LNCaP clone FGC (cell line): ENCODE data around the gene SPIN1.
"Not testable (repeated sequence)": the region's sequence is repeated elsewhere in the genome, so short reads cannot be mapped to it uniquely, and the experiment has no call there.

Experiments used
- DNase-seq: peaks from one replicate; pipeline ENCODE4 v3.0.0-alpha.2; 2011; ENCODE audit warnings: low read depth
- H3K4me3 ChIP-seq: 2 replicates; pipeline ENCODE4 v1.5.1; 2011; ENCODE audit warnings: mild to moderate bottlenecking, low read depth, low read length, control low read depth
- TF ChIP-seq, protein P1 (sequence below): IDR thresholded peaks from 2 replicates; pipeline ENCODE4 v1.5.1; 2012; ENCODE audit warnings: mild to moderate bottlenecking; ENCODE audit not compliant: control insufficient read depth, insufficient read depth; ENCODE audit errors: extremely low read depth

The SPIN1 gene

DNA sequence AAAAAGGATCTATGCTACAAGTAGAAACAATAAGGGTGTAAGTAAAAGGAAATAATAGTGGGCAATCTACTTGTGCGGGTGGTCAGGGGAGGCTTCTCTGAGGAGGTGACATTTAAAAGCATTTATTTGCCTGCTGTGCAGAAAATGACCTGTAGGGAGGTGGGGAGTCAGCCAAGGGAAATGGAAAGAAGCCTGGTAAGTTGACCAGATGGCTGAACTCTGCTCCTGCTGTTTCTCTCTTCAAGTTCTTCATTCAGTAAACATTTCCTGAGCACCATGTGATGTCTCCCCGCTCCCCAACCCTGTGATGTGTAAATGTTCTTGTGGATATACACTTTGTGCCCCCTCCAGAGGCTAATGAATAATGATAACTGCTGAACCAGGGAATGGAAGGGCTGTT lies 9.9 kb upstream of the SPIN1 start:
- no peak overlapping the region for H3K4me3 ChIP-seq
- TF ChIP-seq, protein P1, sequence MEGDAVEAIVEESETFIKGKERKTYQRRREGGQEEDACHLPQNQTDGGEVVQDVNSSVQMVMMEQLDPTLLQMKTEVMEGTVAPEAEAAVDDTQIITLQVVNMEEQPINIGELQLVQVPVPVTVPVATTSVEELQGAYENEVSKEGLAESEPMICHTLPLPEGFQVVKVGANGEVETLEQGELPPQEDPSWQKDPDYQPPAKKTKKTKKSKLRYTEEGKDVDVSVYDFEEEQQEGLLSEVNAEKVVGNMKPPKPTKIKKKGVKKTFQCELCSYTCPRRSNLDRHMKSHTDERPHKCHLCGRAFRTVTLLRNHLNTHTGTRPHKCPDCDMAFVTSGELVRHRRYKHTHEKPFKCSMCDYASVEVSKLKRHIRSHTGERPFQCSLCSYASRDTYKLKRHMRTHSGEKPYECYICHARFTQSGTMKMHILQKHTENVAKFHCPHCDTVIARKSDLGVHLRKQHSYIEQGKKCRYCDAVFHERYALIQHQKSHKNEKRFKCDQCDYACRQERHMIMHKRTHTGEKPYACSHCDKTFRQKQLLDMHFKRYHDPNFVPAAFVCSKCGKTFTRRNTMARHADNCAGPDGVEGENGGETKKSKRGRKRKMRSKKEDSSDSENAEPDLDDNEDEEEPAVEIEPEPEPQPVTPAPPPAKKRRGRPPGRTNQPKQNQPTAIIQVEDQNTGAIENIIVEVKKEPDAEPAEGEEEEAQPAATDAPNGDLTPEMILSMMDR = no peak
- DNase-seq = no peak

DNA sequence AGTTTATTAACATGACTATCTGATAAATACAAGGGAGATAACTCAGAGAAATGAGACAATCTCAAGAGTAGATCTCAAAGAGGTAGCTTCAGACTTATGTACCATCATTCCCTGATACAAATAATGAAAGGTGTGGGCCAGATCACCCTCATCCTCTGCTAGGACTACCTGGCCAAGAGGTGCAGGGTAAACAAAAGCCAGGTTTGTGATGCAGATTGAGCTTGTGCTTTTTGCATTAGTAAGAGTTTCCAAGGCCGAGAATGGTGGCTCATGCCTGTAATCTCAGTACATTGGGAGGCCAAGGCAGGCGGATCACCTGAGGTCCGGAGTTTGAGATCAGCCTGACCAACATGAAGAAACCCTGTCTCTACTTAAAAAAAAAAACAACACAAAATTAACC lies 8.9 kb upstream of the SPIN1 start:
- TF ChIP-seq, protein P1 = no peak
- no peak overlapping the region for H3K4me3 ChIP-seq
- DNase-seq = no peak

DNA sequence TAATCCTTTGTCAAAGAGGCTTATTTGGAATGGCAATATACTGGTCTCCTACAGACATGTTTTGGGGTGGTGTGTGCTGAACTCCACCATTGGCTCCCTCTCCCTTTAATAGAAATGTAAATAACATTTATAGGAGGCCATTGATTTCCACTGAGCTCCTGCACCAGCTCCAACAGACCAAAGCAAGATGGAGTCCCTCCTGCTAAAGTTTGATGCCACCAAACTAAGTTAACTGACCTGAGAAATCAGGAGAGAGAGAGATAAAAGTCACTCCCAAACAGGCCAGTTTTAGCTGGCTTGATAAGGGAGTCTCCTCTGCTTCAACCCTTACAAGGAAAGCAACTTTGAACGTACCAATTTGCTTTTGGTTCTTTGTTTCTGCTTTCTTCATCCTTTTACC lies 8.1 kb upstream of the SPIN1 start:
- DNase-seq = no peak
- TF ChIP-seq, protein P1 = no peak
- H3K4me3 ChIP-seq = no peak overlapping the region

DNA sequence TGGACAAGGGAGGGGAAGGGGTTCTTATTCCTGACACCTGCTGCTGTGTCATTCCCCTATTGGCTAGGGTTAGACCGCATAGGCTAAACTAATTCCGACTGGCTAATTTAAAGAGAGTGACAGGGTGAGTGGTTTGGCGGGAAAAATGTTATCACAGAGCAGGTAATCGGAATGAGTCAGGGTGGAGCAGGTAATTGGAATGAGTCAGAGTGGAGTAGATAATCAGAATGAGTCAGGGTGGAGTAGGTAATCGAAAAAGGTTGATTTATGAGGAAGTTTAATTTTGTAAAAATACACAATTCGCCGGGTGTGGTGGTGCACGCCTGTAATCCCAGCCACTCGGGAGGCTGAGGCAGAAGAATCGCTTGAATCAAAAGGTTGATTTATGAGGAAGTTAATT lies 6.9 kb upstream of the SPIN1 start:
- not testable (repeated sequence) for DNase-seq, H3K4me3 ChIP-seq

DNA sequence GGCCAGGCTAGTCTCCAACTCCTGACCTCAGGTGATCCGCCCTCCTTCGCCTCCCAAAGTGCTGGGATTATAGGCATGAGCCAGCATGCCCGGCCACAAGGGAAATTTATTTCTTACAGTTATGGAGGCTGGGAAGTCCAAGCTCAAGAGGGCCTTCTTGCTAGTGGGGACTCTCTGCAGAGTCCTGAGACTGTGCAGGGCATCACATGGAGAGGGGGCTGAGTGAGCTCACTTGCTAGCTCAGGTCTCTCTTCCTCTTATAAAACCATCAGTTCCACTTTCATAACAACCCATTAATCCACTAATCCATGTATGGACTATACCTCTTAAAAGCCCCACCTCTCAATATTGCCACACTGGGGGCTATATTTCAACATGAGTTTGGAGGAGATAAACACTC lies 5.1 kb upstream of the SPIN1 start:
- TF ChIP-seq, protein P1 = no peak
- DNase-seq = no peak
- H3K4me3 ChIP-seq = no peak overlapping the region

DNA sequence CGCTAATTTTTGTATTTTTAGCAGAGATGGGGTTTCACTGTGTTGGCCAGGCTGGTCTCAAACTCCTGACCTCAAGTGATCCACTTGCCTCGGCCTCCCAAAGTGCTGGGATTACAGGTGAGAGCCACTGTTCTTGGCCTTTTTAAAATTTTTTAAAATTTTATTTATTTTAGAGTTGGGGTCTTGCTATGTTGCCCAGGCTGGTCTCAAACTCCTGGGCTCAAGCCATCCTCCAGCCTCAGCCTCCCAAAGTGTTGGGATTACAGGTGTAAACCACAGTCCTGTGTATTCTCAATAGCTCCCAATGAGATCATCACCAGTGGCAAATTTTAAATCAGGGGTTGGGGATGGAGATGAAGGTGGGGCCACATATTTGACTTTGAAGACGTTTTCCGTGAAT lies 2.1 kb upstream of the SPIN1 start:
- H3K4me3 ChIP-seq, DNase-seq: not testable (repeated sequence)

DNA sequence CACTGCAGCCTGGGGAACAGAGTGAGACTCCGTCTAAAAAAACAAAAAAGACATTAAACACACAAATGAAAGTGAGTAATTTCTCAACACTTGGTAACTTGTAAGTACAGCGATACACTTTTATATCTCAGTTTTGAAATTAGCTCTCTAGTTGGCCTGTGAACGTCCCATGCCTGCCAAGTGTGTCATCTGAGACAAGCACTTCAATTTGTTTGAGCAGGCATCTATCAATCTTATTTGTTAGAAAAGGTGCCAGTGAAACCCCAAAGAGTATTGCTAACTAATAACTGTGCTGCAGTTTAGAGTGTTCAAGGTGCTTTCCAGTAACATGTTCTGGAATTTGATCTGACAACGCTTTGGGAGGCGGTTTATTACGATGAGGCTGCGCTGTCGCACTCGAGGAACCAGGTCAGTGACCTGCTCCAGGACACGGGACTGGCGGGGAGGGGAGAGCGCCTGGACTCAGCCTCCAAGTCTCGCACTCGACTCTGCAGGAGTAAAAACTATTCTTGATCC lies 1.1 kb upstream of the SPIN1 start:
- DNase-seq = no peak
- TF ChIP-seq, protein P1 = no peak
- H3K4me3 ChIP-seq = peak overlapping the region; percentile 85

DNA sequence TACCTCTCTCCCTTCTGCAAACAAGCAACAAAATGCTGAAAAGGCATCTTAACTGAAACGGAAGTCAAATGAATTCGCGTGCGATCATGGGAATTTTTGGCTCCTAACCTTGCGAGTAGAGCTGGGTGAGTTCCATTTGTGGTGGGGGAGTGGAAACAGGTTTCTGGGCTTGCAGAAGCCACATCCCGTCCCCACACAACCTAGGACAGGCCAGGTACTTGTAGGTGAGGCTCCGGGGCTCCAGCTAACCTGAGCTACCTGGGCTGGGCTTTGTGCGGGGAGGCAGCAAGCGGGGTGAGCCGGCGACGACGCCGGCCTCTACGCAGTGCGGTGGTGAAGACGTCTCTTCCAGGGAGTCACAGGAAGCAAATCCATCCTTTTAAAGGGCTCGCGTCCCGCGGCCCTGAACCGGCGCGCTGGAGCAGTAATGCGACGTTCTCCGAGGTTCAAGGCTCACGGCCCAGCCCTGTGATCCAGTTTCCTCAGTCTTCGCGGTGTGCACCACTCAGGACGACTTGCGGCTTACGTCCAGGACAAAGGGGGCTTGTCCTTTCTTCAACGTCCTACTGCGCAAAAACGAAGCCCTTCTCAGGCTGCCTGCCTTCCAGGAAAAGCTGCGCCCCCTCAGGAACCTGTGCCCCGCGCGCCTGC lies 567 bp upstream of the SPIN1 start:
- TF ChIP-seq, protein P1 = no peak
- H3K4me3 ChIP-seq = peak overlapping the region; percentile 85
- peak; percentile 56 for DNase-seq
